Ovary (tissue), 9 donors: Measurements from ENCODE around the gene MPZL2. TPM values are rescaled to one million over a fixed set of nuclear protein-coding genes. Genes with fewer than 3 reads are reported as not detected.

Experiments
- DNase-seq, 5 donors: peaks; one replicate each; pipeline ENCODE4 v3.0.0-alpha.2; 2019 to 2020
- H3K27ac ChIP-seq, 2 donors: fragments of 200-600 bp; one replicate each; pipeline versions ENCODE4 v1.5.1 to v1.8.0; 2019 to 2022
- H3K27me3 ChIP-seq: fragments of 200-600 bp; one replicate; pipeline ENCODE4 v1.8.0; 2022
- H3K36me3 ChIP-seq: fragments of 200-600 bp; sonication (generic); one replicate; pipeline ENCODE4 v1.5.1; 2019
- H3K4me1 ChIP-seq: one replicate; pipeline ENCODE4 v1.8.1; 2013; ENCODE audit warnings: mild to moderate bottlenecking, moderate library complexity; ENCODE audit not compliant: insufficient read depth
- H3K4me3 ChIP-seq: fragments of 200-600 bp; sonication (generic); one replicate; pipeline ENCODE4 v1.5.1; 2017
- H3K9me3 ChIP-seq, 2 donors: fragments of 200-600 bp in 1 of 2; sonication (generic) in 1 of 2; one replicate each; pipeline versions ENCODE4 v1.5.1 to v1.8.1; 2013 to 2019; ENCODE audit warnings: mild to moderate bottlenecking in 1 of 2, moderate library complexity in 1 of 2
- CTCF ChIP-seq, 3 donors: fragments of 450-650 bp in 2 of 3; fragments of 200-600 bp in 1 of 3; IDR thresholded peaks; one replicate each; pipeline versions ENCODE4 v1.5.1 to v1.8.0; 2016 to 2022; ENCODE audit warnings: antibody characterized with exemption in 3 of 3, mild to moderate bottlenecking in 1 of 3
- EP300 ChIP-seq: sonication (generic); formaldehyde crosslinking; IDR thresholded peaks from one replicate; pipeline ENCODE4 v1.6.1; 2017; ENCODE audit warnings: antibody characterized with exemption
- POLR2A ChIP-seq: fragments of 450-650 bp; IDR thresholded peaks from one replicate; pipeline ENCODE4 v1.6.1; 2017; ENCODE audit warnings: antibody characterized with exemption, mild to moderate bottlenecking, moderate library complexity
- WGBS, 3 donors: extraction: QIAGEN DNeasy Blood & Tissue Kit in 1 of 3; methylation state at CpG; one replicate each; pipeline versions ENCODE4 v1.1.5 to v1.1.7; 2013 to 2017; 5-methylcytosine and 5-hydroxymethylcytosine counted together
- intact Hi-C, 4 donors: fragments of 100-400 bp; cut with DNase I; formaldehyde crosslinking; loops; one replicate each; pipeline versions ENCODE4 v1.11.0 to v1.15.1; 2022 to 2023
- polyA plus RNA-seq, 2 donors: library from polyadenylated mRNA; stranded (reverse); fragments of 200-250 nt in 1 of 2; fragments of 350-450 nt in 1 of 2; fragmentation: Illumina TruSeq in 1 of 2; extraction: RNeasy Lipid Tissue Mini Kit (QIAGEN cat#74804) in 1 of 2; gene quantifications; one replicate each; pipeline ENCODE4 v1.2.3, GENCODE V29; 2013 to 2014
- total RNA-seq, 7 donors: library from RNA; depleted of rRNA in 2 of 7; stranded (reverse); fragments of >200 nt in 2 of 7; fragmentation: NEBNext Ultra II Directional in 3 of 7; extraction: Animal tissue kit (Norgen Biotek cat#: 25700) in 3 of 7; gene quantifications; one replicate each; pipeline versions ENCODE4 v1.1.0 to v1.2.4, GENCODE V29; 2016 to 2023
- donor health status: DM: no; HTN: no; CAD: no; lungs with moderate emphysema.
- donor health status: DM: no; HTN: no; CAD: no.
- donor health status: Bipolar disorder and iron deficiency.
- donor health status: DM: yes; HTN: yes; CAD: no.
- donor health status: DM: no; HTN: no; CAD: no.
- donor health status: DM: yes; HTN: yes; CAD: no.

Gene MPZL2
- total and polyA plus RNA-seq, 9 donors, result 4.4 to 42.5 (median 9.6) TPM

DNA sequence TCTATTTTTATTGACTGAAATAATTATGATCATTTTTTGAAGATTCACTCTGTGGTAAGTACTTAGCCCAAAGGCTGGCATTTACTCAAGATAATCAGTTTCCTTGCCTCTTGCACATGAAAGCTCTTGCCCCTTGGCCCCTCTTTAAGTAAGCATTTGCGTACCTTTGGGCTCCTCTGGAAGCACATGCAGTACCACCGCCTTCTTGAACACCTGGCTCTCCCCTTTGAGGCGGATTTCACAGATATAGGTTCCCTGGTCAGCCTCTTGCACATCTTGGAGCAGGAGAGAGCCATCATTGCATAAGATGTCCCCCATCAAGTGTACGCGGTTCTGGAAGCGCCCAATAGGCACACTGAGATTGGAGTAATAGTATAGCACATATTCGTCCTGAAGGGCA is 53.8 kb downstream of the MPZL2 start:
- no peak overlapping the region for H3K4me3 ChIP-seq
- TF ChIP-seq CTCF (IDR thresholded peaks at IDR 0.05) (no peak), EP300 (no peak), POLR2A (no peak)
- H3K9me3 ChIP-seq, result no peaks in the 10 kb centered on the region
- no peak for DNase-seq
- H3K36me3 ChIP-seq, result no peaks in the 10 kb centered on the region
- no peak overlapping the region for H3K27ac ChIP-seq
- no peaks in the 10 kb centered on the region for H3K27me3 ChIP-seq
- H3K4me1 ChIP-seq, result no peaks in the 10 kb centered on the region
- WGBS, 3 donors, result 83 to 88% (median 84%) methylated on average over 7 of the region's 7 CpGs
- intact Hi-C loops, result no loop called here

DNA sequence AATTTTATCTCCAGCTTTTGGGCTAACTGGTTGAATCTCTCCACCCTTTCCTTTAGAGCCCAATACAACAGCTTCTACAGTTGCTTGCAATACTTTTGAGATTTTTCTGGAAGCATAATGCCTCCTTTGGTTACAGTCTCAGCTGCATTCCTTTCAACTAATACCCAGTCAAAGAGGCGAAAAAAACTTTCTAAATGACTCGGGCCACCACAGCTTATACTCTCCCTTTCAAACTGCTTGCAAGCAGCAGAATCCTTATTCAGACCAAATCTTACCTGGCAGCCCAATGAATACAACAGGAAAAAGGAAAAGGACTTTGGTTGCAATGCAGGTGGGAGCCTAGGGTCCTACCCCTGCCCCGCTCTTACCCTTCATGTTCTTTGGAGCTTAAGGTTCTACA is 55.1 kb downstream of the MPZL2 start:
- no peak for DNase-seq
- no peak overlapping the region for H3K27ac ChIP-seq
- H3K27me3 ChIP-seq, result no peaks in the 10 kb centered on the region
- intact Hi-C loops, result no loop called here
- 83 to 88% (median 84%) methylated on average over 3 of the region's 3 CpGs for WGBS, 3 donors
- TF ChIP-seq POLR2A (no peak), CTCF (IDR thresholded peaks at IDR 0.05) (no peak), EP300 (no peak)
- no peaks in the 10 kb centered on the region for H3K4me1 ChIP-seq
- no peaks in the 10 kb centered on the region for H3K36me3 ChIP-seq
- H3K4me3 ChIP-seq, result no peak overlapping the region
- H3K9me3 ChIP-seq, result no peaks in the 10 kb centered on the region

DNA sequence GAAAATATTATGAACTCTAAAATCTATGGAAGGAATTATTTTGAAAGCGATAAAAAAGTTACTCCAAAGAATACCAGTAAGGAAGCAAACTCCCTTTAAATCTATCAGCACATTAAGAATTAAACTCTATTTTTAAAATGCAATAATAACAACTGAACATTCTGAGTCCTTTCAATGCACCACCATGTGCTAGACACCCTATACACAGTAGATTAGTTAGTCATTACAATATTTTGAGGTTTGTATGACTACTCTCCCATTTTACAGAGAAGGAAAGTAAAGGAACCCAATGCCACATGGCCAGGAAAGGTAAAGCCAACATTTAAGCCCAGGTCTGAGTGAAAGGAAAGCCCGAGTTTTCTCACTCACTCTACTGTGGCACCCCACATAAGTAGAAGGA is 57.0 kb downstream of the MPZL2 start:
- TF ChIP-seq CTCF (IDR thresholded peaks at IDR 0.05) (no peak), POLR2A (no peak), EP300 (no peak)
- WGBS, 3 donors, result 82 to 88% (median 83%) methylated on average over 2 of the region's 2 CpGs
- Histone ChIP-seq H3K9me3 (no peaks in the 10 kb centered on the region), H3K4me3 (no peak overlapping the region), H3K4me1 (no peaks in the 10 kb centered on the region), H3K27me3 (no peaks in the 10 kb centered on the region), H3K27ac (no peak overlapping the region), H3K36me3 (no peaks in the 10 kb centered on the region)
- DNase-seq, result no peak
- intact Hi-C loops, result no loop called here

GRCh38 chr11:118206391-118207031 is 57.6 kb downstream of the MPZL2 start:
- Histone ChIP-seq H3K27me3 (no peaks in the 10 kb centered on the region), H3K27ac (no peak overlapping the region)
- 18 to 26% (median 22%) methylated on average over 1 of the region's 1 CpG for WGBS, 3 donors

GRCh38 chr11:118205606-118206378 is 58.3 kb downstream of the MPZL2 start:
- Histone ChIP-seq H3K9me3 (no peaks in the 10 kb centered on the region), H3K4me3 (no peak overlapping the region), H3K27ac (no peak overlapping the region), H3K27me3 (no peaks in the 10 kb centered on the region), H3K4me1 (no peaks in the 10 kb centered on the region), H3K36me3 (no peaks in the 10 kb centered on the region)
- intact Hi-C loops, result no loop called here
- no peak for TF ChIP-seq CTCF (IDR thresholded peaks at IDR 0.05)
- no peak for TF ChIP-seq POLR2A
- TF ChIP-seq EP300, result no peak
- WGBS, 3 donors, result 87 to 89% (median 88%) methylated on average over 9 of the region's 9 CpGs
- no peak for DNase-seq

More at GRCh38 chr11:118206391-118207031, 57.6 kb downstream of the MPZL2 start:
- no peaks in the 10 kb centered on the region for H3K4me1 ChIP-seq
- intact Hi-C loops, result no loop called here
- no peak for DNase-seq
- H3K36me3 ChIP-seq, result no peaks in the 10 kb centered on the region
- no peaks in the 10 kb centered on the region for H3K9me3 ChIP-seq
- no peak for TF ChIP-seq EP300
- no peak overlapping the region for H3K4me3 ChIP-seq
